Spleen (tissue), 11 donors: ENCODE results near the gene DPP7. TPM values are rescaled to one million over a fixed set of nuclear protein-coding genes. Genes with fewer than 3 reads are reported as not detected.

Experiments
- DNase-seq: peaks from one replicate; pipeline ENCODE4 v3.0.0-alpha.2; 2020
- H3K27ac ChIP-seq, 8 donors: fragments of 200-600 bp; sonication (generic) in 7 of 8; 1 replicate in 4 of 8; 2 replicates in 4 of 8; pipeline versions ENCODE4 v1.5.0 to v1.8.0; 2016 to 2021; ENCODE audit warnings: inconsistent platforms in 4 of 8, mild to moderate bottlenecking in 4 of 8, moderate library complexity in 1 of 8
- H3K27me3 ChIP-seq, 7 donors: fragments of 200-600 bp; sonication (generic) in 6 of 7; replicated peaks in 1 of 7; 1 replicate in 4 of 7; 2 replicates in 3 of 7; pipeline versions ENCODE4 v1.5.0 to v1.8.0; 2016 to 2021; ENCODE audit warnings: inconsistent platforms in 3 of 7, mild to moderate bottlenecking in 1 of 7
- H3K36me3 ChIP-seq, 6 donors: fragments of 200-600 bp; sonication (generic) in 5 of 6; 1 replicate in 4 of 6; 2 replicates in 2 of 6; pipeline versions ENCODE4 v1.5.0 to v1.8.0; 2016 to 2021; ENCODE audit warnings: inconsistent platforms in 2 of 6
- H3K4me1 ChIP-seq, 6 donors: fragments of 200-600 bp; sonication (generic) in 5 of 6; 1 replicate in 3 of 6; 2 replicates in 3 of 6; pipeline versions ENCODE4 v1.5.0 to v1.8.0; 2016 to 2021; ENCODE audit warnings: inconsistent platforms in 3 of 6
- H3K4me3 ChIP-seq, 8 donors: fragments of 200-600 bp; sonication (generic) in 7 of 8; 1 replicate in 4 of 8; 2 replicates in 4 of 8; pipeline versions ENCODE4 v1.5.0 to v1.8.0; 2016 to 2021; ENCODE audit warnings: inconsistent platforms in 4 of 8, mild to moderate bottlenecking in 4 of 8, moderate library complexity in 2 of 8
- H3K9me3 ChIP-seq, 8 donors: fragments of 200-600 bp; sonication (generic) in 7 of 8; 1 replicate in 4 of 8; 2 replicates in 4 of 8; pipeline versions ENCODE4 v1.5.0 to v1.8.0; 2016 to 2021; ENCODE audit warnings: inconsistent platforms in 4 of 8
- CTCF ChIP-seq, 11 experiments: fragments of 200-600 bp in 7 of 11; fragments of 450-650 bp in 4 of 11; sonication (generic) in 4 of 11; IDR thresholded peaks in 8 of 11; conservative IDR thresholded peaks in 3 of 11; 1 replicate in 7 of 11; 2 replicates in 4 of 11; pipeline versions ENCODE4 v1.4.0 to v1.8.0; 2016 to 2021; ENCODE audit warnings: antibody characterized with exemption in 11 of 11, inconsistent platforms in 4 of 11, mild to moderate bottlenecking in 1 of 11
- POLR2A ChIP-seq, 3 donors: fragments of 450-650 bp; IDR thresholded peaks; one replicate each; pipeline ENCODE4 v1.5.1; 2017; ENCODE audit warnings: antibody characterized with exemption in 3 of 3, mild to moderate bottlenecking in 1 of 3
- POLR2AphosphoS5 ChIP-seq, 3 donors: sonication (generic); formaldehyde crosslinking; IDR thresholded peaks; one replicate each; pipeline ENCODE4 v1.5.1; 2017; ENCODE audit warnings: antibody characterized with exemption in 3 of 3
- WGBS, 5 donors: extraction: QIAGEN DNeasy Blood & Tissue Kit in 3 of 5; methylation state at CpG; one replicate each; pipeline versions ENCODE4 v1.1.5 to v1.1.7; 2013 to 2018; 5-methylcytosine and 5-hydroxymethylcytosine counted together
- intact Hi-C: fragments of 100-400 bp; cut with DNase I; formaldehyde crosslinking; loops from one replicate; pipeline ENCODE4 v1.15.0; 2023; ENCODE audit warnings: low total_unique reads
- polyA plus RNA-seq, 3 donors: library from polyadenylated mRNA; stranded (reverse); fragments of 200-250 nt; gene quantifications; one replicate each; pipeline ENCODE4 v1.2.1, GENCODE V29; 2013
- total RNA-seq, 7 donors: library from RNA; depleted of rRNA in 3 of 7; stranded (reverse); fragments of >200 nt in 3 of 7; fragmentation: NEBNext Ultra II Directional in 4 of 7; extraction: Animal tissue kit (Norgen Biotek cat#: 25700) in 4 of 7; gene quantifications; one replicate each; pipeline versions ENCODE4 v1.1.0 to v1.2.1, GENCODE V29; 2016 to 2021
- donor health status: healthy with polysubstance abuse.
- donor health status: DM: no; HTN: no; CAD: no; lungs with moderate emphysema.
- donor health status: DM: no; HTN: no; CAD: no.
- donor health status: Bipolar disorder and iron deficiency.
- donor health status: healthy.
- donor health status: DM: no; HTN: no; CAD: no.
- donor health status: DM: yes; HTN: yes; CAD: no.

DPP7 gene
- total and polyA plus RNA-seq, 10 donors, result 105 to 536 (median 214) TPM

- Histone ChIP-seq H3K4me1 (peaks cover 4 to 27% (median 12%) of the 10 kb centered on the region in 6 donors), H3K4me3 (peak within 1 kb of the TSS in 3 of 8 donors; percentile 17 to 42 (median 21)), H3K27me3 (peaks cover 6 to 100% (median 78%) of the 10 kb centered on the region in 7 donors), H3K27ac (no peak within 1 kb of the TSS), H3K36me3 (no peaks in the 10 kb centered on the region), H3K9me3 (no peaks in the 10 kb centered on the region)
- TF ChIP-seq POLR2A (IDR thresholded peaks at IDR 0.05), result no peak
- TF ChIP-seq POLR2AphosphoS5 (IDR thresholded peaks at IDR 0.05), result no peak
- no peak for TF ChIP-seq CTCF (IDR thresholded peaks at IDR 0.05 in 8 of 11, conservative IDR thresholded peaks at IDR 0.05 in 3 of 11)
- intact Hi-C loops, result no loop called here
- DNase-seq, result no peak
- 7 to 22% (median 10%) methylated on average over 18 to 104 of the region's 104 CpGs for WGBS, 5 donors
These were observed 24.4 kb upstream of the DPP7 start, which contains the start of gene GRIN1 for GRCh38 chr9:137138722-137139467. TSS of gene GRIN1 (plus strand) at chr9:137139154. CDS start at chr9:137139487, 333 bp downstream.

GRCh38 chr9:137138058-137138721 is 23.7 kb upstream of the DPP7 start:
- Histone ChIP-seq H3K27ac (no peak overlapping the region), H3K4me1 (peaks cover 4 to 27% (median 12%) of the 10 kb centered on the region in 6 donors), H3K27me3 (peaks cover 6 to 100% (median 76%) of the 10 kb centered on the region in 7 donors), H3K9me3 (no peaks in the 10 kb centered on the region), H3K36me3 (no peaks in the 10 kb centered on the region), H3K4me3 (peak overlapping the region in 1 of 8 donors; percentile 17)
- TF ChIP-seq POLR2A (IDR thresholded peaks at IDR 0.05) (no peak), CTCF (IDR thresholded peaks at IDR 0.05 in 8 of 11, conservative IDR thresholded peaks at IDR 0.05 in 3 of 11) (no peak), POLR2AphosphoS5 (IDR thresholded peaks at IDR 0.05) (no peak)
- WGBS, 5 donors, result 7 to 10% (median 9%) methylated on average over 2 to 25 of the region's 25 CpGs
- intact Hi-C loops, result no loop called here
- no peak for DNase-seq

- H3K27me3 ChIP-seq, result peaks cover 6 to 98% (median 66%) of the 10 kb centered on the region in 7 donors
These were observed 22.5 kb upstream of the DPP7 start for GRCh38 chr9:137136881-137137607.

More at GRCh38 chr9:137136881-137137607, 22.5 kb upstream of the DPP7 start:
- intact Hi-C loops, result no loop called here
- TF ChIP-seq POLR2A (IDR thresholded peaks at IDR 0.05) (no peak), CTCF (IDR thresholded peaks at IDR 0.05 in 8 of 11, conservative IDR thresholded peaks at IDR 0.05 in 3 of 11) (no peak), POLR2AphosphoS5 (IDR thresholded peaks at IDR 0.05) (no peak)
- Histone ChIP-seq H3K9me3 (no peaks in the 10 kb centered on the region), H3K4me3 (no peak overlapping the region), H3K4me1 (peaks cover 4 to 27% (median 12%) of the 10 kb centered on the region in 6 donors), H3K27ac (no peak overlapping the region), H3K36me3 (no peaks in the 10 kb centered on the region)
- 72 to 79% (median 75%) methylated on average over 21 to 23 of the region's 23 CpGs for WGBS, 5 donors
- no peak for DNase-seq
